Measurements from ENCODE around the gene ADNP2. TPM values are rescaled to one million over a fixed set of nuclear protein-coding genes. Genes with fewer than 3 reads are reported as not detected.

ADNP2 gene
- total RNA-seq, 4 donors from 2014 or later, result 16.5 to 21.8 (median 16.8) TPM

- no peaks in the 10 kb centered on the region for H3K4me1 ChIP-seq
- DNase-seq (ENCODE audit: low spot score in 2 of 2), result no peak
- TF ChIP-seq EP300 (IDR thresholded peaks at IDR 0.05) (no peak), CTCF (IDR thresholded peaks at IDR 0.05) (no peak), POLR2A (IDR thresholded peaks at IDR 0.05) (no peak)
- H3K4me3 ChIP-seq, result no peak overlapping the region
- no peaks in the 10 kb centered on the region for H3K9me3 ChIP-seq
- H3K36me3 ChIP-seq, result peaks cover 0 to 18% (median 0%) of the 10 kb centered on the region in 3 donors
- H3K27me3 ChIP-seq, result no peaks in the 10 kb centered on the region
- WGBS, 2 donors, result 89% methylated on average over 10 of the region's 10 CpGs
- no peak overlapping the region for H3K27ac ChIP-seq
These were observed 41.2 kb upstream of the ADNP2 start for GRCh38 chr18:80067897-80068296.

GRCh38 chr18:80068571-80069272 is 40.3 kb upstream of the ADNP2 start:
- Histone ChIP-seq H3K27ac (no peak overlapping the region), H3K4me3 (no peak overlapping the region), H3K9me3 (no peaks in the 10 kb centered on the region), H3K36me3 (peaks cover 0 to 22% (median 0%) of the 10 kb centered on the region in 3 donors), H3K4me1 (no peaks in the 10 kb centered on the region), H3K27me3 (no peaks in the 10 kb centered on the region)
- TF ChIP-seq CTCF (IDR thresholded peaks at IDR 0.05), result no peak
- 57 to 58% methylated on average over 10 of the region's 10 CpGs for WGBS, 2 donors
- DNase-seq (ENCODE audit: low spot score in 2 of 2), result no peak

- Histone ChIP-seq H3K36me3 (peaks cover 0 to 20% (median 0%) of the 10 kb centered on the region in 3 donors), H3K4me1 (no peaks in the 10 kb centered on the region), H3K9me3 (no peaks in the 10 kb centered on the region), H3K4me3 (no peak overlapping the region), H3K27me3 (no peaks in the 10 kb centered on the region), H3K27ac (no peak overlapping the region)
- 92% methylated on average over 4 of the region's 4 CpGs for WGBS, 2 donors
- no peak for DNase-seq (ENCODE audit: low spot score in 2 of 2)
- no peak for TF ChIP-seq CTCF (IDR thresholded peaks at IDR 0.05)
These were observed 38.2 kb upstream of the ADNP2 start for GRCh38 chr18:80070825-80071224.

- H3K9me3 ChIP-seq, result no peaks in the 10 kb centered on the region
- H3K4me1 ChIP-seq, result no peaks in the 10 kb centered on the region
- no peak overlapping the region for H3K4me3 ChIP-seq
- H3K27ac ChIP-seq, result no peak overlapping the region
- 93 to 94% methylated on average over 5 of the region's 5 CpGs for WGBS, 2 donors
- peaks cover 0 to 43% (median 0%) of the 10 kb centered on the region in 3 donors for H3K36me3 ChIP-seq
- DNase-seq (ENCODE audit: low spot score in 2 of 2), result no peak
- TF ChIP-seq EP300 (IDR thresholded peaks at IDR 0.05) (no peak), CTCF (IDR thresholded peaks at IDR 0.05) (no peak), POLR2A (IDR thresholded peaks at IDR 0.05) (no peak)
- H3K27me3 ChIP-seq, result no peaks in the 10 kb centered on the region
These were observed 34.9 kb upstream of the ADNP2 start for GRCh38 chr18:80074183-80074582.

GRCh38 chr18:80074697-80075096 is 34.4 kb upstream of the ADNP2 start:
- H3K4me1 ChIP-seq, result no peaks in the 10 kb centered on the region
- no peak for TF ChIP-seq CTCF (IDR thresholded peaks at IDR 0.05)
- TF ChIP-seq EP300 (IDR thresholded peaks at IDR 0.05), result no peak
- no peak for TF ChIP-seq POLR2A (IDR thresholded peaks at IDR 0.05)
- peaks cover 0 to 43% (median 0%) of the 10 kb centered on the region in 3 donors for H3K36me3 ChIP-seq
- H3K27me3 ChIP-seq, result no peaks in the 10 kb centered on the region
- H3K27ac ChIP-seq, result no peak overlapping the region
- H3K4me3 ChIP-seq, result no peak overlapping the region
- WGBS, 2 donors, result 78 to 82% methylated on average over 5 to 8 of the region's 8 CpGs
- H3K9me3 ChIP-seq, result no peaks in the 10 kb centered on the region
- no peak for DNase-seq (ENCODE audit: low spot score in 2 of 2)

Data from tibial nerve (tissue), 4 donors.